T-helper 22 cell (primary cell): ENCODE data around the gene SLF1.

Source experiments
- DNase-seq: peaks from one replicate; pipeline ENCODE4 v3.0.0-alpha.2; 2020; ENCODE audit warnings: low read depth

SLF1 gene

DNA sequence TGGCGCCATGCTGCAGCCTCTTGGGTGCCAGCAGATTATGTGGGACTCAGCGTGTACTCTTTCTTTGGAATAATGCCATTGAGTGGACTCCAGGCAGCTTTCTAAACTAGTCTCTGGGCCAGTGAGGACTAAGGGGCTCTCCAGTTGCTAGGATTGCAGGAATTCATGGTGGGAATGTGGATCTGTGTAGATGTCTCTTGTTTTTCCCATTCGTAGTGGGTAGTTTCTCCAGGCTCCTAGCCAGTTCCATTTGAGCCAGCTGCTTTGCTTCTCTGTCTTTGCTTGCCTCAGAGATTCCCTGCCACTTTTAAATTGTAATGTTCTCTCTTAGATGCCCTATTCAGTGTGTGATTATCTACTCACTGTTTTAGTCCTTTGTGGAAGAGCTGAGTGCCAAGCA is 42.6 kb downstream of the SLF1 start:
- DNase-seq: no peak

GRCh38 chr5:94667937-94668336 is 49.5 kb downstream of the SLF1 start:
- DNase-seq: no peak

DNA sequence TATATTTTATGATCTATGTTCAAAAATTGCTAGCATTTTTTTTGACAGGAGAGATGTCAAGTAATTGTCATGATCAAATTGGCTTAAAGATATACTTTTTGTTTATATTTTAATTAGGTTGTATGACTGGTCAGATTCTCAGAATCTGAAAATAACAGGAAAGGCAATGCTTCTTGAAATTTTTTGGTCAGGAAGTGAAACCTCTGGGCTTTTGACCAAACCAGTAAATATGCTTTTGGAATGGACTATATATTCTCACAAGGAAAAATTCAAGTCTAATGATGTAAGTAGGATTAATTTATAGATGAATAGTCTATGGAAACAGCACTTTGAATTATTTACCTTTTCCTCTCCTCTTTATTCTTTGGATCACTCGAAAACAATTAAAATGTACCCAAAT is 52.3 kb downstream of the SLF1 start:
- DNase-seq: no peak

DNA sequence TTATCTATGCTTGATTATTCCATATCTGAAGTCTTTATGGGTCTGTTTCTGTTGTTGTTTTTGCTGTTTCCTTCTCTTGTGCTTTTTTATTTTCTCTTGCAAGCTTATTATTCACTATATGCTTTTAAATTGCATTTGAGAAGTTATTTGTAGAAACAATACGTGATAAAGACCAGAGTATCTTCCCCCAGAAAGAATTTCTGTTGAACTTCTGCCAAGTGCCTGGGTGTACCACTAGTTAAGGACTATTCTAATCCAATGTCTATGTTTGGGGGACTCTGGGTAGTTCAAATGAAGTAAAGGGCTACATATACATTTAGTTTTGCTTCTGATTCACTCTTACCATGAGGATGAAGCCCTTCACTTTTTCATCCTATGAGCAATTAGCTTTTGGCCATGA is 54.3 kb downstream of the SLF1 start:
- no peak for DNase-seq

GRCh38 chr5:94674490-94675382 is 56.3 kb downstream of the SLF1 start:
- no peak for DNase-seq

DNA sequence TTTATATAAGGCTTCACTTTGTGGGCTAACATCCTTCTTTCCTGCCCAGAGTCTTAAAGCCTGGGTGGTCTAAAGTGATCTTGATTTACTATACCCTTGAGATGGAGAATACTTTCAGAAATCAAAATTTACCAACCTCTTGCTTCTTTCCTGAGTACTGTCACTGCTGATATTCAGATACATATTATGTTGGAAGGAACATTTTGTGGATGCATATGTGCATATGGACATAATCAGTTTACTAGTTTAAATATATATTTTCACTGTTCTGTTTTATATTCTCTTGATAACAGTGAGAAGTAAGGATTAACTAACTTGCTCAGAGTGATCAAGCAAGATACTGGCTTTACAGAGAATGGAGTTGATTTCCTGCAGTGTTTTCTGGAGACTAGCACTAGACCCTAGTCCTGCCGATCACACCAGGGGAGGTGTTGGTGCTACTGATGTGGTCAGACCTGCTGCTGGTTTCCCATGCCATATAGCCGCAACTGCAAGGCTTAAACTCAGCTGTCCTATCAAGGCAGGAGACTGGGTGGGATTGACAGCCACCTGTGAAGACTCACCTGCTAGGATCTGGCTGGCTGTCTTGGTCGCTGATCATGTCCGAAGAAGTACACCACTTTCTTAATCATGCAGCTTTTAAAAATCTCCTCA is 57.6 kb downstream of the SLF1 start:
- no peak for DNase-seq

DNA sequence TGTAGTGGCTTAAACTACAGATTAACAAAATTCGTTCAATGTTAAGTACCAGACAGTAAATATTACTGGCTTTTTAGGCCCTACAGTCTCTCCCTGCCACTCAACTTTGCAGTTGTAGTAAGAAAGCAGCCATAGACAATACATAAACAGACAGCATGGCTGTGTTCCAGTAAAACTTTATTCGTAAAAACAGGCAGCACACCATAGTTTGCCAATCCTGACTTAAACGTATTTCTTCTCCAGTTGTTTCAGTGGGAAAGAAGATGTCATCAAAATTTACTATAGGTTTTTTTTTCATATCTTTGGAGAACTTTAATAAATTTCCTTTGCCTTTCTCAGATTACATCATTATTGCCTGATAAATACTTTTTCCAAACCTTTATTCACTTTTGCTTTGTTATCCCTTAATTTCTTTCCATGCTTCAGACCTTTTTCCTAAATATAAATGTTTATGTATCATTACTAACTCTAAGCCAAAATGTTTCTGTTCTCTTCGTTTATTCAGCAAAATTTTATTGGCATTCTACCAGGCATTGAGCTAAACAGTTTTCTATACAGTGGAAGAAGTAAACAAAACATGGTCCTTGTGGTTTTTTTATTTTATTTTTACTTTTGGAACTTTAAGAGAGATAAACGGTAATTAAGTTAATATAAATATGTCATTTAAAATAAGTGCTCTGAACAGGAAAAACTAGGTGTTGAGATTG is 64.5 kb downstream of the SLF1 start:
- no peak for DNase-seq

DNA sequence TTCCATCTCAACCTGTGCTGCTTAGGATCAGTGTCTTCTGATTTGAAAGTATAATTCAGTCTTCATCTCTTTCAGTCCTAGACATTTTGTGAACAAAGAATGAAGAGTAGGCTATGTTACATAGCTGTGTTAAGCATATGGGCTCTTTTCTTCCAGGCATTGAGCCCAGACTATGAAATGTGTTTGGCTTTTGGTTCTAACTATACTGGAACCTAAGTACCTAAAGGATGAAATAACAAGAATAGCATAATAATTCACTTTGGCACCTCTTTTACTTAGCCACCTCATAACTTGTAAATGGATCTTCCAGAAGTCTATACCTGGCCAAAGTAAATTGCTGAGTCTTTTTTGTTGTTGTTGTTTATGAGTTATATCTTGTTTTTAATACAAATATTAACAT is 71.4 kb downstream of the SLF1 start:
- no peak for DNase-seq

GRCh38 chr5:94690778-94691177 is 72.3 kb downstream of the SLF1 start:
- no peak for DNase-seq

DNA sequence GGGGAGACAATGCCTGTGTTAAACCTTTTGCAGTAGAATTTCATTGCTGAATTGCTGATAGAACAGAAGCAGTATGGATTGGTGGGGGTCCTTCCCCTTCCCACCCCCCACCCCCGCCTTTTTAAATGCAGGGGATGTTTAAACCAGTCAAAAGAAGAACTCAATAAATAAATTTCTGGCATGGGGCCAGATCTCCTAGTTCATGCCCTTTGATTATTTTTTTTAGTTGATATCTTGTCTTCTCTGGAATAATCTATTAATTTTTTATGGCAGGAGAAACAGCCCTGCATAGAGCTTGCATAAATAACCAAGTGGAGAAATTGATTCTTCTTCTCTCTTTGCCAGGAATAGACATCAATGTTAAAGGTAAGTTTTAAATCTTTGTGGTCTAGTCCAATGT is 72.8 kb downstream of the SLF1 start:
- no peak for DNase-seq

DNA sequence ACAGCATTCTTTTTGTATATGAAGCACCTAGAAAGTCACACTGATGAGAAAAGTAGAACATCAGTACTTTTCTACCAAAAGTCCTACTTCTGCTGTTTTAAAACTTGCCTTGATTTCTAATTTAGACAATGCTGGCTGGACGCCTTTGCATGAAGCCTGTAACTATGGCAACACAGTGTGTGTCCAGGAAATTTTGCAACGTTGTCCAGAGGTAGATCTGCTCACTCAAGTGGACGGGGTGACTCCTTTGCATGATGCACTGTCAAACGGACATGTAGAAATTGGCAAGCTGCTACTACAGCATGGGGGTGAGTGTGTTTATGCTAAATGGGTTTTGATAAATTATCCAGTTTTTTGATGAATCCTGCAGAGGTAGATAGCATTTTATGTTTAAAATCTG is 73.5 kb downstream of the SLF1 start:
- no peak for DNase-seq

DNA sequence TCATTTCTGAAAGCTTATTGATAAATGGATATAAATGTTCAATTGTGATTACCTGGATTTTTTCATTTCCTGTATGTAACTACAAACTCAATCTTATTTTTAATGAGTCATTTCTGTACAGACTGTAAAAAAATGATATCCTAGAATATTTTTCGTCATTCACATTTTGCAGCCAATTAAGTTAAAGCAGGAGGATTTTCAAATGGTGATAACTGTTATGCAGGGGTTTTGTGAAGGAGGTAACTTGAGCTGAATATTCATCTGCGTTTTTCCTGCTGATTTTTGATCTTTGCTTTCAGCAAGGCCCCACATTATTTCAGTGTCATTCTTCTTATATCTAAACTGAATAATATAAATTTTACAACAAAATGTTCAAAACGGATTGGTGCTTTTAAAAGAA is 74.1 kb downstream of the SLF1 start:
- no peak for DNase-seq

GRCh38 chr5:94693043-94693822 is 74.8 kb downstream of the SLF1 start:
- DNase-seq: no peak

GRCh38 chr5:94693845-94694370 is 75.4 kb downstream of the SLF1 start:
- no peak for DNase-seq

GRCh38 chr5:94694671-94695070 is 76.2 kb downstream of the SLF1 start:
- DNase-seq: no peak

- DNase-seq: no peak
Observed at GRCh38 chr5:94698197-94698596, 79.7 kb downstream of the SLF1 start.

GRCh38 chr5:94699562-94699961 is 81.1 kb downstream of the SLF1 start:
- DNase-seq: no peak

GRCh38 chr5:94700592-94700991 is 82.1 kb downstream of the SLF1 start:
- DNase-seq: no peak

DNA sequence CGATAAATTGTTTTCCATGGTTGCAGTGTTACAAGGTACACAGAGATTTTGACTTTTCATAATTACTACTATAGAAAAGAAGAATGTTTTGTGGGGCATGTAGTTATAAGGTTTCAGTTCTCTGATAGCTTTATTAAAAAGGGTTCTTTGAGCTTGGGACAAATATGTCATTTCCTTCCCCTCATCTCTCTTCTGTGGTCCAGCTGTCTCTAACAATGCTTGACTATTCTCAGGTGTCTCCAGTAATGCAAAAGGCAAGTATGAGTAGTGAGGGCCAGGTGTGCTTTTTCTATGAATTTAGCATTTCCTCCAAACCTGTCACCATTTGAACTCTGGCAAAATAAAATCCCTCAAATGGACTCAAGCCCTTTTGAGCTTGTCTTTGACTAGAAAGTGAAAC is 84.3 kb downstream of the SLF1 start:
- DNase-seq: no peak

DNA sequence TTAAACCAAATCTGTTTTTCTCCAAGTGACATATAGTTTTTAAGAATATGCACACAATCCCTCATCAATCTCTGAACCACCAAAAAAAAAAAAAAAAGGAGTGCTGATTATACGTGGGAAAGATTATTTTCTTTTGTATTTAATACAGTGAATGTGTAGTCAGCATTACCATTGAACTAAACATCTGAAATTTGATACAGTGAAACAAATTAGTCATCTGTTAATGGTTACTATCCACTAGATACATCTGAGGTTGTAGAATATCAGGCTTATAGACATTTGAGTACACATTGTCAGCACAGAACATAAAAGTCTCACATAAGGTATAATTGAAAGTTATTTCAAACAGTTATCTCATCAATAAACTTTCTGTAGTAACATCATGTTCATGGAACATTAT is 87.0 kb downstream of the SLF1 start:
- DNase-seq: no peak

- DNase-seq: no peak
Observed at GRCh38 chr5:94707359-94707758, 88.9 kb downstream of the SLF1 start.

DNA sequence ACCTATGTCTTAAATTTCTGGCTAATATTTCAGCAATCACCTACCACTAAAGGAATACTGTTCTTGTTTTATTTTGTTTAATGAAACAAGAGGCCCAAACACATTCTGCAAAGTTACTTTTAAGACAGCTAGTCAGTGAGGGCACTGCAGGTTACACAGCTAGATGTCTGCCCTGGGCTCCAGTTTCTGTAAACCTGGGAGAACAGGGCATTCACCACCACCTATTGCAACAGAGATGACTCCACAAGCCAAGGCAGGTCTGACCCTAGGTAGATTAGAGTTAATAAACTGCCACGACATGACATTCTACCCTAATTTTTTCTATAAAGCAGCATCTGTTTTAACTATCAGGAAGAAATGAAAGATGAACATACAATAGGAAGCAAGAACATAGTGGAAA is 90.8 kb downstream of the SLF1 start:
- DNase-seq: no peak
